Activated CD4-positive, alpha-beta T cell treated with anti-CD3 and anti-CD28 coated beads, Interleukin-2, Interleukin-6, amounts not matched to agents 100 ng/mL and 50 ng/mL, durations not matched to agents 16 hours and 8 hours (primary cell): ENCODE data around the gene GSE1.
A peak's percentile ranks its signal among the peaks of the same experiment; 100 is the strongest.

Source experiments
- DNase-seq: peaks from one replicate; pipeline ENCODE4 v3.0.0-alpha.2; 2020

GSE1 gene

DNA sequence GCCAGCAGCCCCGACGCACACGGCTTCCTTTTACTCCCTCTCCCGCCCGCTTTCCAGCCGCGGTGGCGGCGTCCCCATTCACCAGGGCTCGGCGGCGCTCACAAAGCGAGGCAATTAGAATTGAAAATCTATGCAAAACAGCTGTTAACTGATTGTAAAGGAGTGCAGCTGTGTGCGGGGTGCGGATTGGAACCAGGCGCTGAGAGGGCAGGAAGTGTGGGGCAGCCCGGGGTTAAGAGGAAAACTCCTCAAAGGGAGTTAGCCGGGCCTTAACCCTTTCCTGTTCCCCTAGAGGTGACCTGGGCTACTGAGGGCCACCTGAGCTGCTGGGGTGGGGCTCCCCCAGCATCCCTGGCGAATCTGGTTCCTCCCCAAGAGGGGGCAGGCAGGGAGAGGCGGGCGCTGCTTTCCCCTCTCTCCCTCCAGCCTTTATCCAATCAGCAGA is 5.8 kb upstream of the GSE1 start:
- no peak for DNase-seq

DNA sequence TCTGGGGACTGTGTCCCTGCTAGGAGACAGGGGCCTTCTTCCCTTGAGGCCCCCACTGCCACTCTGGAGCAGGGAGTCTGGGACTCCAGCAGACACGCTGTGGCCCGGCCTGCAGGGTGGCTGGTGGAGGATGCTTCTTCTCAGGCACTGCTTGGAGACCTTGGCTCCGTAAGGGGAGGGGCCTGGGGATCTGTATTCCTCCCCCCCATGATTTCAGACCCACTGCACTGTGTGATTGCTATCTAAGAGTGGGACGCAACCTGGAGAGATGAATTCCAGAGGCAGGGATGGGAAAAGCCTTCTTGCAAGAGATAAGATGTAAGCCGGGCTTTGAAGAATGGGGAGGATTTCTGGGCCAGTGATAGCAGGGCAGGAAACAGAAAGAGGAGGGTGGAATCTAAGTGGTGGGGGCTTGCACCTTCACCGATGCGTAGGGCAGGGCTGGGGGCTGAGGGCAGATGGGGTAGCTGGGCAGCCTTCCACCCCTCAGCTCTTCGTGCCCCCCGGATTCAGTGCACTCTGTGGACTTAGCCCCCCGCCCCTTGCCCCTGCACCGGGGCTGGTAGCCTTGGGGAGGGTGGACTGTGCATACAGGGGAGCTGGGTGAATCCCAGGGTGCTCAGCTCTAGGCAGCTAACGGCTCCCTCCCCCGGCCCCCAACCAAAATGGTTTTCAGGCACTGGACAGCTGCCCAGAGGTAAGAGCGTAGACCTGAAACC is 5.2 kb upstream of the GSE1 start:
- DNase-seq: no peak

DNA sequence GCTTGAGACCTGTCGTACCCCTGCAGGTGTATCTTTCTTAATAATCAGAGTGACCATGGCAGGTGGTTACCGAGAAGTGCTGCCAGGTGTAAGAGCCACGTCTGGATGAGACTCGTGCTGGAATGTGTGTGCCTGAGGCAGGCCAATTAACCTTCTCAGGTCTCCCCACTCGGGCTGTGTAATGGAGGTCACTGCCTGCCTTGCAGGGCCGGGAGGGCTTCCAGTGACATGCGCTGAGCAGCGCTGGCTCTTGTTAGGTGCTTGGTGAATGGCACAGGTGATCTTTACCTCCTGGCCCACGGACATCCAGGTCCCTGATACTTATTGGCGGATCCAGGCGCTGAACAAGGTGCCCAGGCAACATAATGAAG is 4.6 kb upstream of the GSE1 start:
- no peak for DNase-seq

DNA sequence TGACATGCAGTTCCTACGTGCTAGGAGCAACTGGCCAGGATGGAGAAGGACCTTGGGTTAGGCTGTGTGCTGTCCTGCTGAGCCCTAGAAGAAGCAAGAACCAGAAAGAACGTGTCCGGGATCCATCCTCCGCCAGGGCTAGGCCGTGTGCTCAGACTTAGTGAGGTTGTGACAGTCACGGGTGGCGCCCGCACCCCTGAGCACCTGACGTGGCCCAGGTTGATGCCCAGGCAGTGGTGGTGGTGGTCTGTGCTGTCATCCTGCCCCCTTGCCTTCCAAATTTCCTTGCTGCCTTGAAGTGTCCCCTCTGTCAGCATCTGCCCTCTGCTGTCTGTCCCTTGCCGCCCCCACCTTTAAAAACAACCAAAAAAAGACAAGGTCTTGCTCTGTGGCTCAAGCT is 4.2 kb upstream of the GSE1 start:
- DNase-seq: no peak

- no peak for DNase-seq
Measured at GRCh38 chr16:85609539-85609938, 3.6 kb upstream of the GSE1 start.

- DNase-seq: no peak
Measured at GRCh38 chr16:85610059-85610445, 3.1 kb upstream of the GSE1 start.

DNA sequence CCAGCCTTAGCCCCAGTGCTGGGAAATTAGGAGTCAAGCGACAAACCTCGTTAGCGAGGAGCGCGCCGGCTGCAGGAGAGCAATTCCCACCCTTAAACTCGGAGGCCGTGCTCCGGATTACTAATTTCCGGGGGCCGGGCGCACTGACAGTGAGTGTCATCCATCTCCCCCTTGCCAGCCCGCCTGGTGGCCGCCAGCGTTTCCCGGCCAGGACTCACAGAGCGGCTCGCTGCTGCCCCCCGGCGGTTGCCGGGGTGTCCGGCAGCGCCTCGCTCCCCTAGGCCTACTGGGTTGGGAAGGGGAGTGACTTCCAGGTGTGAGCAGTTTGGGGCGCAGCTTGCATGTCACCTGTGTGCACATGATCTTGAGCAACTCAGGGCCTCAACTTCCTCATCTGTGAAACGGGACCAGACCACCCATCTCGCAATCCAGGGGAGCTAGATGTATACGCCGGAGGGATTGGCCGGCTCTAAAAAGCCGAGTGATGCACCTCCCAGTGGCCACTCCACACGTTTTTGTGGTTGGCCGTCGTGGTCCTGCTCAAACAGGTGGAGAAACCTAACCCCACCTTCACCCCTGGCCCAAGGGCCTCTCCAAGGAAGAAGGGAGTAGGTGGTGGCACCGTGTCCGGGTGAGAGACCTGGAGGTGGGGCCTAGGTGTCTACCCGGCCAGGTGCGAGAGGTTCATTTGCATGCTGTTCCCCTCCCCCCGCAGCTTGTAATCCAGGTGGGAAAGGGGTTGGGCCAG is 2.5 kb upstream of the GSE1 start:
- DNase-seq: peak; percentile 91

GRCh38 chr16:85611194-85611443 is 2.0 kb upstream of the GSE1 start:
- DNase-seq: no peak

DNA sequence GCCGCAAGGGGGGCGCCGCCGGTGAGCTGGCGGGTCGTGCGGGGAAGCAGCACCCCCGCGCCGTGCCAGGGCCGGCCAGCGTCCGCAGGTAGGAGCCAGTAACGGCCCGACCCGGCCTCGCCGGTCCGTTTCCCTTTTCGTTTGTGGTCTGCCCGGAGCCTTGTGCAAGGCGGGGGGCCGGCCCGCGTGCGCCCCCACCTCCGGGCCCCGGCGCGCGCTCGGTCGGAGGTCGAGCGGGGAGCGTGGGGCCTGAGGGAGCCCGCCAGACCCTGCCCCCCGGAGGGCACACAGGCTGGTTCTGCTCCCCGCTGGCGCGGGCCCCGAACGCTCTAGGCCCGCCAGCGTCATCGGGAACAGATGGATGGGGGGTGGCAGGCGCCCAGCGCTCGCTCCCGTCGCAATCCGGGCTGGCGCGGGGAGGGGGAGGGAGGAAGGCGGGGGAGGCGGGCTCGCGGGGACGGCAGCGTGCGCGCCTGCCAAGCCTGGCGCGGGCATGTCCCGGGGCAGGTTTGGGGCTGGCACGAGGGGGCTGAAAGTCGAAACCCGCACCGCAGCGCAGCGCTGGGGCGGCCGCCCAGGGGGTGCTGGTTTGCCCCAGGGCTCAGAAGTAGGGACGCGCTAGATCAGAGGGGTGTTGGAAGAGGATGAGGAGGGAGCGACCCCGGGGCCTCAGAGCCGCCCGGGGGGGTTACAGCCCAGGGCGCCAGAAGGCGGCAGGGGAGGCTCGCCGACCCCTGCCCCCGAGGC is 1.5 kb upstream of the GSE1 start:
- peak; percentile 30 for DNase-seq

GRCh38 chr16:85612191-85612800 is 826 bp upstream of the GSE1 start:
- DNase-seq: peak; percentile 14

GRCh38 chr16:85613604-85614337 is 649 bp downstream of the GSE1 start:
- DNase-seq: no peak

DNA sequence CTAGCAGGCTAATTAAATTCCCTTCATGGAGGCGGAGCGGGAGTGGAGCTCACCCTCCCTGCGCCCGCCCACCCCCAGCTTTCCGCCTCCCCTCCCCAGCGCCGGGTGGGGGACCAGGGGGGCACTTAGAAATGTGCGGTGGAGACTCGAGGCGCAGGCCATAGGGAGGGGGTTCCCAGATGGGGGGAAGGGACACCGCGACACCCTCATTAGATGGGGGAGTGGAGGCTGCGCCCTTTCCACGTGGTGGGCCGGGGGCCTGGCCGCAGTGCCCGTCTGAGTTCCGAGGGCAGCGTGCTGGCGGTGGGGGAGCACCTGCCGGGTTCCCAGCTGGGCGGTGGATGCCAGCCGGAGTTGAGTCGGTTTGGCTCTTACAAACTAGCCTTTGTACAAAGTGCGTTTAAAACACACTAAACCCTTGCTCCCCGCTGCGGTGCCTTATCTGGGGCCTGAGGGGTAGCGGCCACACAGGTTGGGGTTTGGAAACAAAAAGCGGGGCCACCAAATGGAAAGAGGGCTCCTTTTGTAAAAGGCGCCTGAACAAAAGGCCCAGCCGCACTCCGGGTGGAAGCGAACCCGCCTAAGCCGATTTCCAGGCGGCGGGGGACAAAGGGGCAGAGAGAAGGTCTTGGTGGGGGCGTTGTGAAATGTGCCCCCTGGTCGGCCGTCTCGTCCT is 1.4 kb downstream of the GSE1 start:
- DNase-seq: no peak

GRCh38 chr16:85615014-85615851 is 2.1 kb downstream of the GSE1 start:
- peak; percentile 29 for DNase-seq

DNA sequence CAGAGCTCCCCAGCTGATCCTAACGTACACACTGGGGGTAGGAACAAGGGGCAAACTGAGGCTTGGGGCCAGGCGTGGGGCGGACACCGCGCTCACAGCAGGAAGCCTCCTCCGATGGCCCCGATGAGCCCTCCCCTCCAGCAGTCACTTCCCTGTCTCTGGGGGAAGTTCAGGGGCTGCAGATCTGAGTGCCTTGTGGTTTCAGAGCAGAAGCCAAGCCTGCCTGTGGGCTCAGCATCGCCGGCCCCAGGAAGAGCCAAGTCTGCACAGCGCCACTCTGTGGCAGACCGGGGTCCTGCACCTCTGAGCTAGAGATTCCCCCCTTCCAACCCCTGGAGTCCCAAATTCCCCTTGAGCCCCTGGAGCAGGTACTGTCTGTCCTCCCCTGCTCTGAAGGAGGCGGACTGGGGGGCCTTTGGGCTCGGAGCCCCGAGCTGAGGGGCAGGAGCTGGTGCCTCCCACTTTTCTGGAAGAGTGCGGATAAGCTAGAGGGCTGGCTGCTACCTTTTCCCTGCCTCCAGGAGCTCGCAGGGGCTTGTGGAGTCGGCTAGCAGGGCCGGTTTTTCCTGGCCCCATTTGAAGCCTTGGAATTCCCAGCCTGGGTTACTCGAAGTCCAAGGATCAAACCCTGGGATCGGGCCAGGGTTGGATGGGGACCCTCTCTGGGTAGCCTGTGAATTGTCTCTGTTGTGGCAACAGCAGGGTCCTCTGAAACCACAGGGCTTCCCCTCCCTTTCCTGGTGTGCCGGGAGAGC is 2.9 kb downstream of the GSE1 start:
- DNase-seq: peak; percentile 79

- peak; percentile 5 for DNase-seq
Measured at GRCh38 chr16:85616607-85617321, 3.6 kb downstream of the GSE1 start.

- no peak for DNase-seq
Measured at GRCh38 chr16:85617948-85618347, 4.8 kb downstream of the GSE1 start.

DNA sequence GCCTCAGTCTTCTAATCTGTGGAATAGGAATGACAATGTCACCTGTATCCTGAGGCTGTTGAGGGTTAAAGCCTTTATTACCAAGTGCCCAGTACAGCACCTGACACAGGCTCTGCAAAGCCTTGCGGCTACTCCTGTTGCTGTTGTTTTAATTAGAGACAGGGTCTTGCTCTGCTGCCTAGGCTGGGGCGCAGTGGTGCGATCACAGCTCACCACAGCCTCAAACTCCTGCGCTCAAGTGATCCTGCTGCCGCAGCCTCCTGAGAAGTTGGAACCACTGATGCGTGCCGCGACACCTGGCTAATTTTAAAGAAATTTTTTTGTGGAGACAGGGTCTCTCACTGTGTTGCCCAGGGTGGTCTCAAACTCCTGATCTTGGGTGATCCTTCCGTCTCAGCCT is 5.4 kb downstream of the GSE1 start:
- no peak for DNase-seq

- DNase-seq: no peak
Measured at GRCh38 chr16:85619101-85619891, 6.2 kb downstream of the GSE1 start.

DNA sequence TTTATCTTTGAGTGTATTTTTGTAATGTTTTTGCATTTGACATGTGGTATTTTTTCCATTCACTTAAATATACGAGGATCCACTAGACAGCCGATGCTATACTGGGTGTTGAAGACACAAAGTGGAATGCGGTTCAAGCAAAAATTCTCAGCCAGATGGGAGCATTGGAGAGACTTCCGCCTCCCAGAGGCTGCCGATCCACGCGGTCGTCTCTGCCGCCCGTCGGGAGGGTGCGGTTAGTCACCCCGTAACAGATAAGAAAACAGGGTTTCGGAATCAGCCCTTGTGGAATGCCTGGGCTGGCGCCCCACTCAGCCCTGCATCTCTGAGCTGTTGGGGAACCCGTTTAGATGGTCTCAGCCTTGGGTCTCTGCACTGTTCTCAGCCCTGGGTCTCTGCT is 7.3 kb downstream of the GSE1 start:
- DNase-seq: no peak
